GM19351 (cell line): ENCODE measurements around the gene GRPEL1.

Experiments
- ATAC-seq: cut with Tn5 transposase; IDR thresholded peaks from one replicate; pipeline ENCODE4 v1.9.1; 2021; ENCODE audit warnings: mild to moderate bottlenecking, moderate library complexity; ENCODE audit not compliant: unreplicated experiment

The GRPEL1 gene

DNA sequence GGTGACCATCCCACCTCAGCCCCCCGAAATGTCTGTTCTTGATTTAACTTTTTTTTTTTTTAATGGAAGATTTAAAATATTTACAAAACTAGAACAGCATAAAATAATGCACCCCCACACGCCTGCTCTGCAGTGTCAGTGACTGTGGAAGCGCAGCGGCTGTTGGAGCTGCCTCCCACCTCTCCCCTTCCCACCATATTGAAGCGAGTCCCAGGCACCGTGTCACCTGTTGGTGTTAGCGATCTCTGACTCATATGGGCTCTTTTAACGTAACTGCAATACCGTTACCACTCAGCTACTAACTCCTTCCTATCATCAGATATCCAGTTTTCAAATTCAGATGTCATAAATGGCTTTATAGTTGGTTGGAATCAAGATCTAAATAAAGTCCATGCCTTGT lies 41.8 kb downstream of the GRPEL1 start:
- no peak for ATAC-seq

- no peak for ATAC-seq
Measured at GRCh38 chr4:7025040-7025602, 42.7 kb downstream of the GRPEL1 start.

- ATAC-seq: no peak
Measured at GRCh38 chr4:7024336-7024890, 43.5 kb downstream of the GRPEL1 start.

DNA sequence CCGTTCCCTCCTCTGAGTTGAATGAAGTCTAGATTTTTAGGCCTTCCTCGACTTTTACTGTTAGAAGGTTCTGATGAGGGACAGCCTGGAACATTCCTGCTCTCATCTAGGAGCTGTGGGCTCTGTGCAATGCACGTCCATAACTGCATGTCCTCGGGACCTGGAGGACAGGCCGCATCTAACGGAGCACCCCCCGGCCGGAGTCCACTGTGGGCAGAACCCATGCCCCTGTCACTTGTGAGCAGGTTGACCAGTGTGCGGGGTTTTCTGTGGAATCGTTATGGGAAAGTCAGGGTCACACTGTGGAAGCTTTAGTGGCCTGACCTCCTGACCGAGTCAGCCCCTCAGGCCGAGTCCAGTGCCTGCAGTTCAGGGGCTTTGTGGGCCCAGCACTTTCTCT lies 44.0 kb downstream of the GRPEL1 start:
- ATAC-seq: no peak

DNA sequence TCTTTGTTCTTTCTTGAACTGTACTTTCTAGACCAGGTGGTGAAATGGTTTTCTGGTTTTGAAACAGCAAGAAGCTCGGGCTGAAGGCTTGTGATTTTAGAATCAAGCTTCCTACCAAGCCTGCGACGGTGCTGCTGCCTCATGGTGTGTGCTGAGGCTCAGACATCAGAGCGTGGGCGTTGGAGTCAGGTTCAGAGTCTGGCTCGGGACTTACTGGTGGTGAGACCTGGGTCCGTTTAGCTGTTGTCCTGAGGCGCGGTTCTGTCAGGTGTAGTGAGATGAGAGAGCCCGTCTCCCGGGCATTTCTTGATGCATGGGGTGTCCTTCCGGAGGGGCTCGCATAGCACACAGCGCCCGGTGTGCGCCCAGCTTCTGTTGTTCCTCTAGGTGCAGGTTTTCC lies 44.4 kb downstream of the GRPEL1 start:
- no peak for ATAC-seq

DNA sequence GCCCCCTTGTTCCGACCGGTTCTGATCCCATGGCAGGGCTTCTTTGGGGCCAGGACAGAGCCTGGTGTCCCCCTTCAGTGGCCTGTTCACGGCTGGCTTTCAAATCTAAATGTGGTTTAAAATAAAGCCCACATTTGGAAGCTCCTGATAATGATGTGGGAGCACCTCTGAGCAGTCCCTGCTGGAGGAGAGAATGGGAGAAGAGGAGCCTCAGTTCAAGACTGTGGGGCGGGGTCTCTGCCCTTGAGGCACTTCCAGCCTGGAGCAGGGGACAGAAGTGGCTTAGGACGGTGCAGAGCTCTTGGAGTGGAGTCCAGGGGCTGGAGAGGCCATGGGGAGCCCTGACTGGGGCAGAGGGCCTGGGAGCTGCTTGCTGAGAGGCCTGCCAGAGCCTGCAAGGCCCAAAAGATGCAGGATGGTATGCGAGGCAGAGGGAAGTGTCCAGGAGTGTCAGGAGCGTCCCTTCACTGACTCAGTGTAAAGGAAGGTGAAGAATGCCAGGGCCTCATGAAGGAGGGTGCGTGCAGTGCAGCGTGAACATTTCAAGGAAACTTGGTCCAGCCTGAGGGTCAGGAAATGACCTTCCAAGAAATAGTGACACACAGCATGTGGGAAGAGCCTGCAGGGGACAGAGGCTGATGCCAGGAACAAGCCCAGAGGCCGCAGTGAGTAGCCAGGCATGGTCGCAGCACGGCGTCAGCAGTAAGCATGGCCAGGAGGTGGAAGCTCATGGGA lies 45.8 kb downstream of the GRPEL1 start:
- ATAC-seq: no peak

DNA sequence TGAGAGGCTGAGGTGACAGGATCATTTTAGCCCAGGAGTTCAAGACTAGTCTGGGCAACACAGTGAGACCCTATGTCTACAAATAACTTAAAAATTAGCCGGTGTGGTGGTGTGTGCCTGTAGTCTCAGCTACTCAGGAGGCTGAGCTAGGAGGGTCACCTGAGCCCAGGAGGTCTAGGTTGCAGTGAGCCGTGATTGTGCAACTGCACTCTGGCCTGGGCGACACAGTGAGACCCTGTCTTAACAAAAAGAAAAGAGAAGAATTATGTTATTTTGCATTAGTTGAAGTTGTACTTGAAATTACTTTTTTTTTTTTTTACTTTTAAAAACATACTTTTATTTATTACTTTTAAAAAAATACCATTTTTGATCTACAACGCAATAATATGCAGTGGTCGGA lies 46.5 kb downstream of the GRPEL1 start:
- no peak for ATAC-seq

DNA sequence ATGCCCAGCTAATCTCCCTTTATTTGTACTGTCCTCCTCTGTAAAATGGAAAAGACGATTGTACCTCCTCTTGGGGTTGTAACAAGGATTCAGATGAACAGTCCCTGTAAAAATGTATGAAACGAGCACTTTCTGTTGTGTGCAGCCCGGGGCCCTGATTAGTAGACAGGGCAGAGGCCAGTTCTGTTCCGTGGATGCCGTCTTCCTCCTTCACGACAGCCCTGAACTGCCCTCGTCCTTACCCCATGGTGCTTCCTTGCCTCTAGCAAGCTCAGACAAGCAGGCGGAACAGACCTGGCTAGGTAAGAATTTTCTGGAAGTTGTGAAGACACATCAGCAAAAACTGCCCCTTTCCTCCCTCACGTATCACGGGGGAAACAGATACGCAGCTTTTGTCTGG lies 47.0 kb downstream of the GRPEL1 start:
- no peak for ATAC-seq

DNA sequence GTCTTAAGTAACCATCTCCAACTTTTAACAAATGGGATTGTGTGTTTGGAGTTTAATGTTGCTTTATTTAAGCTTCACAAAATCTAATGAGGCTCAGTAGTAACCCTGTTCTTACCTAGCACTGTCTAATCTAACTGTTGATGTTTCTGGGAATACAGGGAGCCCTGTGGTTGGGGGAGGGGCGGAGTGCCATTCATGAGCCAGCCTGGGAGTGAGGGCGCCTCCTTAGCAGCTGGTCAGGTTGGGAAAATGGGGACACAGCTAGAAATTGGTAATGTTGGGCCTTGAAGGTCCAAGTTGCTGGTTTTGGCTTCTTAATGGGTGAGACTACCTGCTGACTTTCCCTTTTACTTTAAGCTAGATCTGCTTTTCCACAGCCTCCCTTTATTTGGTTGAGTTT lies 47.6 kb downstream of the GRPEL1 start:
- no peak for ATAC-seq

DNA sequence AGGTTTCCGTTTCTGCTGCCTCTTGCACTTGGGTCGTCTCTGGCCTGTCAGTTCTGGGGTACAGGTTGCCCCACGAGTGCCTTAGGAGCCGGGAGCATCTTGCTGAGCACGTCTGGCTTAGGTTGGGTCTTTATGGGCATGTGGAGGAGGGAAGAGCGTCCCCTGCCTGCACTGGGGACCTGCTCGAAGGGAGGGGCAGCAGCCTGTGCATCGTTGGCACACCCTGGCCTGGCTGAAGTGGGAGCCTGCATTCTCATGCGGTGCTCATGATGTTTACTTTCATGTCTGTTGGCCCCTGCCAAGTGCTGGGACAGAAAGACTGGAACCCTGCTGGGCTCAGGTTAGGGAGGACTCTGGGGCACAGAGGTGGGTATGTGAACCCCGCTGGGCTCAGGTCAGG lies 48.5 kb downstream of the GRPEL1 start:
- no peak for ATAC-seq

DNA sequence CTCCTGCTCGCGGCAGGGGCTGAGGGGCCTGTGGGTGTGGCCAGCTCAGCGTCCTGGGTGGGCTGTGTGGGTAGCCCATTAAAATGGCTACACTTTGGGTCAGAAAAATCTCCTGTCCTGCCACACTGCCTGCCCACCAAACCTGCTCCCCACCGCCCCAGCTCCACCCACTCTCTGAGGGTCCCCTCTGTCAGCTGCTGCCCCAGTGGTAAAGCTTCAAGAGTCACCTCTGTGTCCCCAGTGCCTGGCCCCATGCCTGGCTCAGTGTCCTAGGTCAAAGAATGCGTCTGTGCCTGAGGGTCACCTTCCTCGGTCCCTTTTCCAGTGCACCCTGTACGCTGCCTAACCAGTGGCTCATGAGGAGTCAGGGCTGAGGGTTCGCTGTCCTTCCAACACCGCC lies 49.6 kb downstream of the GRPEL1 start:
- ATAC-seq: no peak

DNA sequence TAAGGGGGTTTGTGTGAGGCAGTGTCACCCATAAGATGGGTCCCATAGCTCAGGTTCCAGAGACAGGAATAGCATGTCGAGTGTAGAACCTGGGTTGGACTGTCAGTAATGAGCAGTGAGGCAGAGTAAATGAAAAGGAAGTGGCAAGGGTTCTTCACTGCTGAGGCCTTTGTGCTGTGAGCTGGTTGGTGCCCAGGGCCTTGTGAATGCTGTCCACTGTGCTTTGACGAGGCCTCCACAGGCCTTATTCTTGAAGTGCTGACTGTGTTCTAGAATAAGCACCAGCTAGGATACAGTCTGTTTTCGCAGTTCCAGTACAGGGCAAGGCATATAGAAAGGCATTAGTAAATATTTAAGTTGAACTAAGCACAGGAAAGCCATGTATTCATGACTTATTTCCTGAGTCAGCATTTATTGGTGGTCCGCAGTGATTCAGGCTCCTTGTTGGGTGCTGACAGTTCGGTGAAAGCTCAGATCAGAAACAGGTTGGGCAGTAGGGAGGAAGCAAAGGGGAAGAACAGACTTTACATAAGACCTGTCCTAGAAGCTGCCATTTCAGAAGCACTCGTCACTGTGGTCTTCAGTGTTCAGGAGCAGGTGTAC lies 50.3 kb downstream of the GRPEL1 start:
- ATAC-seq: no peak

GRCh38 chr4:7016512-7016911 lies 51.4 kb downstream of the GRPEL1 start:
- no peak for ATAC-seq

GRCh38 chr4:7016086-7016485 lies 51.8 kb downstream of the GRPEL1 start:
- ATAC-seq: no peak

DNA sequence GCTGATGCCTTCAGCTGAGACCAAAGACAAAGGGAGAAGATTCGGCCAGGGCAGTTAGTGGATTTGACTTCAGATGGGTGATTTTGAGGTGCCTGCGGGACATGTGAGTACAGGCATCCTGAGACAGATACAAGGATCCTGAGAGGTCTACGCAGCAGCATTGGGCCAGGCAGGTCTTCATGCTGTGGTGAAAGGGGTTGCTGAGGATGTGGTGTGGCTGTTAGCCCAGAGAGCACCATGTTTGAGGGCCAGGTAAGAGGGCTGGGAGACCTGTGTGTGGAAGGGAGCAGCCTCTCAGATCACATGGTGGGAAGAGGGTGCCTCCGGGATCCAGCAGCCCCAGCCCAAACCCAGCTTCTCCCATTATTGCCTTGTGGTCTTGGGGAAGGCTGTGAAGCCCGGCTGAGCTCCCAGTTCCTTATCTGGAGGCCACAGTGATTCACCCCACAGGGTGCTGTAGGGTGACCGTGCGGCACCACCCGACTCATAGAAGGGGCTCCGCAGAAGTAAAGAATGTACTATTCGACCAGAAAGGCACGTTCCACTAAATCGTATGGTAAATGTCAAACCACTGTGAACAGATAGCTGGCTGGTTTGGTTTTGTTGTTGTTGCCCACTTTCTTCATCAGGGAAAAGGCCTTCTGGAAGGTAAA lies 52.4 kb downstream of the GRPEL1 start:
- no peak for ATAC-seq

- ATAC-seq: no peak
Measured at GRCh38 chr4:7014815-7015214, 53.0 kb downstream of the GRPEL1 start.

DNA sequence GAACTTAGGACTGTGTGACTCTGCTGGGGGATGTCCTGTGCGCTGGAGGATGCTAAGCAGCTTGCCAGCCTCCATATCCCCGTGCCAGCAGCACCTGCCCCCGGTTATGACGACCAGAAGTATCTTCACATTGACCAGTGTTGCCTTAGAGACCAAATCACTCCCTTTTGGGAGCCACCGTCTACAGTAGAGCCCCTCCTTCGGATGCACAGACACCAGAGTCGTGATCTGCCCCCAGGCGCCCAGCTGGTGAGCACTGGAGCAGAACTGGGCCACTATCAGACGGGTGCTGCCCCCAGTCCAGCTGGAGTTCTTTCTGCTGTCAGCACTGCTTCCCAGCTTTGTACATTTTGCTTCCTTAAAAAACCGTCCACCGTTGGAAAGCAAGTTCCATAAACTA lies 54.7 kb downstream of the GRPEL1 start:
- no peak for ATAC-seq

GRCh38 chr4:7009564-7009963 lies 58.3 kb downstream of the GRPEL1 start:
- no peak for ATAC-seq
